ENCODE data around the gene TEX10.

TEX10 gene

DNA sequence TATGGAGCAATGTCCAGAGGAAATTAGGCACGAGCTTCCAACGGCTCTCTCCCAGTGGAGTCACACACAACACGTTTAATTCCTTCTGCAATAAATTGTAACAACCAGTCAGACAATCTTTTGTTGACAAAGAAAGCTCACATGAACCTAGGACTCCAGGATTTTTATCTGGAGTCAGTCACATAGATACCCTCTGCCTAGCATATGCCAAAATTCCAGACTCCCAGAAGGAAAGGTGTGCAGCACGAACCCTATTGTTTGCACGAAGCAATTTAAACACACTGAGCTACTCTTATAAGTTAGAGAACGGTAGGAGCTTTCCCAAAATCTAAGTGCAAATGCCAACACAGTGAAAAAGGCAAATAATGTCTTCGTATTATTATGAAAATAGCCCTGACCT is 67.1 kb downstream of the TEX10 start:
- Histone ChIP-seq H3K36me3 (ENCODE audit: low read depth) (peaks cover 43% of the 10 kb centered on the region), H3K4me3 (ENCODE audit: severe bottlenecking) (no peak overlapping the region), H3K9me3 (ENCODE audit: severe bottlenecking) (peaks cover 3% of the 10 kb centered on the region), H3K27ac (ENCODE audit: poor library complexity, severe bottlenecking) (no peak overlapping the region), H3K27me3 (ENCODE audit: insufficient read depth, poor library complexity, severe bottlenecking) (no peaks in the 10 kb centered on the region), H3K4me1 (ENCODE audit: insufficient read depth, poor library complexity, severe bottlenecking) (no peaks in the 10 kb centered on the region)
- no peak for DNase-seq (ENCODE audit: low spot score)
- no peak for ATAC-seq (ENCODE audit: low read depth)
- TF ChIP-seq, protein P1, sequence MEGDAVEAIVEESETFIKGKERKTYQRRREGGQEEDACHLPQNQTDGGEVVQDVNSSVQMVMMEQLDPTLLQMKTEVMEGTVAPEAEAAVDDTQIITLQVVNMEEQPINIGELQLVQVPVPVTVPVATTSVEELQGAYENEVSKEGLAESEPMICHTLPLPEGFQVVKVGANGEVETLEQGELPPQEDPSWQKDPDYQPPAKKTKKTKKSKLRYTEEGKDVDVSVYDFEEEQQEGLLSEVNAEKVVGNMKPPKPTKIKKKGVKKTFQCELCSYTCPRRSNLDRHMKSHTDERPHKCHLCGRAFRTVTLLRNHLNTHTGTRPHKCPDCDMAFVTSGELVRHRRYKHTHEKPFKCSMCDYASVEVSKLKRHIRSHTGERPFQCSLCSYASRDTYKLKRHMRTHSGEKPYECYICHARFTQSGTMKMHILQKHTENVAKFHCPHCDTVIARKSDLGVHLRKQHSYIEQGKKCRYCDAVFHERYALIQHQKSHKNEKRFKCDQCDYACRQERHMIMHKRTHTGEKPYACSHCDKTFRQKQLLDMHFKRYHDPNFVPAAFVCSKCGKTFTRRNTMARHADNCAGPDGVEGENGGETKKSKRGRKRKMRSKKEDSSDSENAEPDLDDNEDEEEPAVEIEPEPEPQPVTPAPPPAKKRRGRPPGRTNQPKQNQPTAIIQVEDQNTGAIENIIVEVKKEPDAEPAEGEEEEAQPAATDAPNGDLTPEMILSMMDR (IDR thresholded peaks at IDR 0.05; ENCODE audit: poor library complexity, severe bottlenecking) = no peak

DNA sequence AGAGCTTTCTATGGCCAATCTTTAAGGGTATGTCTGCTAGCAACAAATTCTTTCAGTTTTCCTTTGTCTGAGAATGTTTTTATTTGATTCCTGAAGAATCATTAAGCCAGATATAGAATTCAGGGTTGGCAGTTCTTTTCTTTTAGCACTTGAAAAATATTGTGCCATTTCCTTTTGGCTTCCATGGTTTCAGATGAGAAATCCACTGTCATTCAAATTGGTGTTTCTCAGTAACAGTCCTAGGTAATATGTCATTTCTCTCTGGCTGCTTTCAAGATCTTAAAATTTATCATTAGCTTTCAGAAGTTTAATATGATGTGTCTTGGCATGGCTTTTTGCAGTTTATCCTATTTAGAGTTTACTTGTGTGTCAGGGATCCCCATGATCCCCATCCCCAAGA is 67.7 kb downstream of the TEX10 start:
- H3K9me3 ChIP-seq (ENCODE audit: severe bottlenecking) = peaks cover 3% of the 10 kb centered on the region
- no peak for ATAC-seq (ENCODE audit: low read depth)
- H3K36me3 ChIP-seq (ENCODE audit: low read depth) = peaks cover 43% of the 10 kb centered on the region
- TF ChIP-seq, protein P1 (IDR thresholded peaks at IDR 0.05; ENCODE audit: poor library complexity, severe bottlenecking) = no peak
- H3K27ac ChIP-seq (ENCODE audit: poor library complexity, severe bottlenecking) = no peak overlapping the region
- H3K27me3 ChIP-seq (ENCODE audit: insufficient read depth, poor library complexity, severe bottlenecking) = no peaks in the 10 kb centered on the region
- DNase-seq (ENCODE audit: low spot score) = no peak
- H3K4me1 ChIP-seq (ENCODE audit: insufficient read depth, poor library complexity, severe bottlenecking) = no peaks in the 10 kb centered on the region
- H3K4me3 ChIP-seq (ENCODE audit: severe bottlenecking) = no peak overlapping the region

DNA sequence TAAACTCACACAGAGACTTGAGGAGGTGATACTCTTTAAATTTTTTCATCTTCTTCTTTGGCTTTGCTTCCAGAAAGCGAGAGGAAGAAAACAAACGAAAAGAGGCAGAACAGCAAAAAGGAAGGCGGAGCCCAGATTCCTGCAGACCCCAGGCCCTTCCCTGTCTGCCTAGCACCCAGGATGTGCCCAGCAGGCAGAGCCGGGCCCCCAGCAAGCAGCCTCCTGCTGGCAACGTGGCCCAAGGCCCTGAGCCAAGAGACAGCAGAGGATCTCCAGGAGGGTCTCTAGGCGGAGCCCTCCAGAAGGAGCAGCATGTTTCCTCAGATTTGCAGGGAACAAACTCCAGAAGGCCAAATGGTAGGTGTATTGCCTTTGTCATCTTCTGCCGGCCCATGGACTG is 68.5 kb downstream of the TEX10 start:
- Histone ChIP-seq H3K4me1 (ENCODE audit: insufficient read depth, poor library complexity, severe bottlenecking) (no peaks in the 10 kb centered on the region), H3K27me3 (ENCODE audit: insufficient read depth, poor library complexity, severe bottlenecking) (no peaks in the 10 kb centered on the region), H3K36me3 (ENCODE audit: low read depth) (peaks cover 41% of the 10 kb centered on the region), H3K27ac (ENCODE audit: poor library complexity, severe bottlenecking) (no peak overlapping the region), H3K9me3 (ENCODE audit: severe bottlenecking) (peaks cover 3% of the 10 kb centered on the region), H3K4me3 (ENCODE audit: severe bottlenecking) (no peak overlapping the region)
- TF ChIP-seq, protein P1 (IDR thresholded peaks at IDR 0.05; ENCODE audit: poor library complexity, severe bottlenecking) = no peak
- DNase-seq (ENCODE audit: low spot score) = no peak
- ATAC-seq (ENCODE audit: low read depth) = no peak

DNA sequence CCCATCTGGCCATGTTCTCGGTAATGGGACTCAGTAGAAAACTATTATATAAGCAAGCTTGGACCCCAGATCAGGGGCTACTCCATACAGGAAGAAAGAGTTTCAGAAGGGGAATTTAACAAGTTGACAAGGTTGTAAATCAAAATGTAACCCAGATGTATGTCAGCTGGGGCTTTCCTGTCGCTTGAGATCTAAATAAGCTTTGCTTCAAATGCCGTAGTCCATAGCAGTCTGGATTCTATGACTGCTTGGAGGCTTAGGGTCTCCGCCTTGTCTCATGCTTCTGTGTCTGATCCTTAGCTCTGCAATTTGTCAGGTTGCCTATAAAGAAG is 70.4 kb downstream of the TEX10 start:
- no peaks in the 10 kb centered on the region for H3K4me1 ChIP-seq (ENCODE audit: insufficient read depth, poor library complexity, severe bottlenecking)
- peaks cover 44% of the 10 kb centered on the region for H3K36me3 ChIP-seq (ENCODE audit: low read depth)
- ATAC-seq (ENCODE audit: low read depth) (no peak), DNase-seq (ENCODE audit: low spot score) (no peak)
- peaks cover 3% of the 10 kb centered on the region for H3K9me3 ChIP-seq (ENCODE audit: severe bottlenecking)
- H3K4me3 ChIP-seq (ENCODE audit: severe bottlenecking) = no peak overlapping the region
- H3K27ac ChIP-seq (ENCODE audit: poor library complexity, severe bottlenecking) = no peak overlapping the region
- H3K27me3 ChIP-seq (ENCODE audit: insufficient read depth, poor library complexity, severe bottlenecking) = no peaks in the 10 kb centered on the region
- TF ChIP-seq, protein P1 (IDR thresholded peaks at IDR 0.05; ENCODE audit: poor library complexity, severe bottlenecking) = no peak

DNA sequence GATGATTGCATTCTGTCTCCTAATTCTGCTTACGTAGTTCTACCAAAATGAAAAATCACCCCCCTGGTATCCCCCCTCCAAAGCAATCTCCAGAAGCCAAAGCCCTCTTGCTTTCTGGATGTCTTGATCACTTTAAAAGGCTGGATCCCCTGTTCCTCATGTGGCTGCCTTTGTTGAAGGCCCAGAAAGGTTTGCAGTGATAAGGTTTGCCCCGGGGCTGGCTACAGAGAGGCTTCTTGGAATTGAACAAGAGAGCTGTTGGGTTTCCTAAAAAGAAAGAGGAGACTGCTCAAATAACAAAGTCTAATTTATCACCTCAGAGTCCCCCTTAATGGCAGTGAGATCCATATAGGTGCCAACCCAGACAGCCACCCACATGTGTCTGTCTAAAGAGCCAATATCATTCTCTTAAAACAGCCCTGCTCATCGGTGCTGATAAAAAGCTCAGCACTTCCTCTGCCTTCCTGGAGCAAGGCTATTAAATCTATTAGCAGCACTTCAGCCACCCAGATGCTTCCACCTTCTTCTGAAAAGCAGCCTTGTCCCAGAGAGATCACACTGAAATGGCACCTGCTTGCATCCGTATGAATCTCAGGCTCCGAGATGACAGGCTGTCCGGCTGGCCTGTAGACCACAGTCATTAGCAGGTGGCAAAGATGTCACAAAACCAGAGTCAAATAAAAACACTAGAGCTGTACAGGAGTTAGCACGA is 70.9 kb downstream of the TEX10 start:
- ATAC-seq (ENCODE audit: low read depth) = no peak
- no peak for DNase-seq (ENCODE audit: low spot score)
- H3K27ac ChIP-seq (ENCODE audit: poor library complexity, severe bottlenecking) = no peak overlapping the region

More for the DNA sequence above, 70.9 kb downstream of the TEX10 start:
- Histone ChIP-seq H3K4me1 (ENCODE audit: insufficient read depth, poor library complexity, severe bottlenecking) (no peaks in the 10 kb centered on the region), H3K9me3 (ENCODE audit: severe bottlenecking) (peaks cover 3% of the 10 kb centered on the region), H3K36me3 (ENCODE audit: low read depth) (peaks cover 40% of the 10 kb centered on the region), H3K27me3 (ENCODE audit: insufficient read depth, poor library complexity, severe bottlenecking) (no peaks in the 10 kb centered on the region), H3K4me3 (ENCODE audit: severe bottlenecking) (no peak overlapping the region)
- TF ChIP-seq, protein P1 (IDR thresholded peaks at IDR 0.05; ENCODE audit: poor library complexity, severe bottlenecking) = no peak

All from RWPE2 (cell line).